GM12878 (cell line): Measurements from ENCODE around the gene VGLL4. TPM values are rescaled to one million over a fixed set of nuclear protein-coding genes. Genes with fewer than 3 reads are reported as not detected.

Source experiments
- ATAC-seq: fragments of 200-7000 bp; cut with Tn5 transposase; 3 replicates; pipeline ENCODE4 v1.9.1; 2020; ENCODE audit warnings: mild to moderate bottlenecking, moderate library complexity
- BruUV-seq: library from RNA; stranded (reverse); fragments of 400-500 nt; replicated peaks from 2 replicates; lab custom pipeline; 2021; lab: Mats Ljungman, UMichigan
- CTCF ChIA-PET: fragments of 300-600 bp; sonication (Branson Sonifier 250); formaldehyde crosslinking; extraction: SDS; loops from one replicate; lab custom pipeline; 2021; ENCODE audit warnings: inconsistent platforms; lab: Yijun Ruan, JAX
- POLR2A ChIA-PET: fragments of 350-600 bp; formaldehyde crosslinking; extraction: SDS; loops from one replicate; lab custom pipeline; 2021; ENCODE audit warnings: inconsistent platforms; lab: Charles Lee
- RAD21 ChIA-PET: fragments of 300-600 bp; sonication (Branson Sonifier 250); formaldehyde crosslinking; loops from one replicate; lab custom pipeline; 2023; ENCODE audit warnings: antibody characterized with exemption; ENCODE audit not compliant: unreplicated experiment; lab: Charles Lee
- SMC1A ChIA-PET: fragments of 300-600 bp; sonication (Branson Sonifier 250); formaldehyde crosslinking; loops from one replicate; lab custom pipeline; 2023; ENCODE audit not compliant: unreplicated experiment, uncharacterized antibody; lab: Charles Lee
- DNase-seq: peaks from one replicate; pipeline ENCODE4 v3.0.0-alpha.2; 2011; ENCODE audit warnings: low read depth, low spot score
- FAIRE-seq: peaks from 3 replicates; lab custom pipeline; 2011; peaks lifted over from hg19 to GRCh38; lab: Jason Lieb, UNC
- H2AFZ ChIP-seq: 2 replicates; pipeline ENCODE4 v1.6.0; 2011; ENCODE audit warnings: low read depth, low read length, control low read depth; ENCODE audit not compliant: control insufficient read depth
- H3K27ac ChIP-seq: 2 replicates; pipeline ENCODE4 v1.5.1; 2011; ENCODE audit warnings: control low read depth; ENCODE audit not compliant: control insufficient read depth, insufficient read depth
- H3K27me3 ChIP-seq, 2 experiments: replicated peaks in 1 of 2; 2 replicates each; pipeline versions ENCODE4 v1.6.0 to v1.6.1; 2011; ENCODE audit warnings: low read length in 1 of 2; ENCODE audit not compliant: control insufficient read depth in 2 of 2, insufficient read depth in 2 of 2
- H3K36me3 ChIP-seq, 2 experiments: 2 replicates each; pipeline ENCODE4 v1.5.1; 2011; ENCODE audit warnings: low read length in 1 of 2; ENCODE audit not compliant: control insufficient read depth in 2 of 2, insufficient read depth in 2 of 2
- H3K4me1 ChIP-seq: 2 replicates; pipeline ENCODE4 v1.6.1; 2011; ENCODE audit warnings: mild to moderate bottlenecking, low read length, moderate library complexity, mixed read lengths; ENCODE audit not compliant: control insufficient read depth, insufficient read depth
- H3K4me2 ChIP-seq: 2 replicates; pipeline ENCODE4 v1.6.0; 2011; ENCODE audit warnings: control low read depth; ENCODE audit not compliant: control insufficient read depth, insufficient read depth
- H3K4me3 ChIP-seq: fragments of 200-600 bp; sonication (generic); 2 replicates; pipeline ENCODE4 v1.5.1; 2016
- H3K79me2 ChIP-seq: 2 replicates; pipeline ENCODE4 v1.6.0; 2011; ENCODE audit warnings: low read length; ENCODE audit not compliant: control insufficient read depth, insufficient read depth
- H3K9ac ChIP-seq: 2 replicates; pipeline ENCODE4 v1.8.0; 2011; ENCODE audit warnings: low read length, control low read depth, mixed read lengths; ENCODE audit not compliant: control insufficient read depth, insufficient read depth
- H3K9me3 ChIP-seq: replicated peaks from 3 replicates; pipeline ENCODE4 v1.5.1; 2011; ENCODE audit warnings: mild to moderate bottlenecking, low read length; ENCODE audit not compliant: control insufficient read depth, insufficient read depth
- H4K20me1 ChIP-seq: 2 replicates; pipeline ENCODE4 v1.6.0; 2011; ENCODE audit not compliant: control insufficient read depth, insufficient read depth
- CBX5 ChIP-seq: sonication (generic); IDR thresholded peaks from 2 replicates; pipeline ENCODE4 v1.6.1; 2016; ENCODE audit warnings: low read depth, moderate library complexity, mild to moderate bottlenecking, inconsistent platforms
- CHD2 ChIP-seq: IDR thresholded peaks from 2 replicates; pipeline ENCODE4 v1.6.1; 2011; ENCODE audit warnings: low read depth, low read length, improper control_type of control experiment, borderline replicate concordance
- CREB1 ChIP-seq: IDR thresholded peaks from 2 replicates; pipeline ENCODE4 v1.6.1; 2012; ENCODE audit warnings: low read depth, mild to moderate bottlenecking, inconsistent platforms
- E2F8 ChIP-seq: fragments of 450-650 bp; IDR thresholded peaks from 2 replicates; pipeline ENCODE4 v1.6.1; 2018; ENCODE audit warnings: mild to moderate bottlenecking, low read depth, moderate library complexity; ENCODE audit not compliant: partially characterized antibody
- E4F1 ChIP-seq: fragments of 450-650 bp; IDR thresholded peaks from 2 replicates; pipeline ENCODE4 v1.6.1; 2018; ENCODE audit warnings: borderline replicate concordance, mild to moderate bottlenecking; ENCODE audit not compliant: partially characterized antibody
- ELK1 ChIP-seq: IDR thresholded peaks from 2 replicates; pipeline ENCODE4 v1.6.1; 2012; ENCODE audit warnings: low read depth, low read length, improper control_type of control experiment
- FOS ChIP-seq: IDR thresholded peaks from 3 replicates; pipeline ENCODE4 v1.6.1; 2011; ENCODE audit warnings: borderline replicate concordance; ENCODE audit not compliant: insufficient read length; ENCODE audit errors: extremely low read depth
- GABPA ChIP-seq: IDR thresholded peaks from 2 replicates; pipeline ENCODE4 v1.6.1; 2014; ENCODE audit warnings: antibody characterized with exemption, low read depth, mild to moderate bottlenecking, inconsistent platforms
- GATAD2B ChIP-seq: fragments of 450-650 bp; conservative IDR thresholded peaks from 2 replicates; pipeline ENCODE4 v1.6.1; 2017; ENCODE audit warnings: low read depth, mild to moderate bottlenecking, moderate library complexity
- HCFC1 ChIP-seq: fragments of 150-350 bp; IDR thresholded peaks from 2 replicates; pipeline ENCODE4 v1.6.1; 2014; ENCODE audit warnings: low read length
- HDGF ChIP-seq: fragments of 450-650 bp; IDR thresholded peaks from 2 replicates; pipeline ENCODE4 v1.6.1; 2016; ENCODE audit warnings: antibody characterized with exemption
- NR2C2 ChIP-seq: IDR thresholded peaks from 2 replicates; pipeline ENCODE4 v1.6.1; 2011; ENCODE audit warnings: borderline replicate concordance, low read depth; ENCODE audit not compliant: control insufficient read depth, insufficient read length
- PBX3 ChIP-seq: IDR thresholded peaks from 2 replicates; pipeline ENCODE4 v1.6.1; 2011; ENCODE audit warnings: mild to moderate bottlenecking, low read depth, low read length, moderate library complexity; ENCODE audit not compliant: insufficient replicate concordance
- PML ChIP-seq: IDR thresholded peaks from 2 replicates; pipeline ENCODE4 v1.6.1; 2012; ENCODE audit warnings: low read length, inconsistent platforms
- POLR2A ChIP-seq: IDR thresholded peaks from 2 replicates; pipeline ENCODE4 v1.6.1; 2011; ENCODE audit warnings: low read depth, mild to moderate bottlenecking, low read length
- RAD21 ChIP-seq: IDR thresholded peaks from 2 replicates; pipeline ENCODE4 v1.6.1; 2011; ENCODE audit warnings: mild to moderate bottlenecking, low read depth, low read length, moderate library complexity; ENCODE audit not compliant: insufficient read depth
- YY1 ChIP-seq: IDR thresholded peaks from 2 replicates; pipeline ENCODE4 v1.6.1; 2011; ENCODE audit warnings: low read depth, mild to moderate bottlenecking, low read length
- ZNF207 ChIP-seq: fragments of 450-650 bp; IDR thresholded peaks from 2 replicates; pipeline ENCODE4 v1.6.1; 2014; ENCODE audit warnings: antibody characterized with exemption, mild to moderate bottlenecking, borderline replicate concordance
- WGBS: methylation state at CpG from one replicate; pipeline ENCODE4 v1.1.6; 2016; ENCODE audit warnings: low lambda C conversion rate; ENCODE audit not compliant: insufficient replicate concordance, insufficient coverage; ENCODE audit errors: missing lambda C conversion rate; 5-methylcytosine and 5-hydroxymethylcytosine counted together
- in situ Hi-C: fragments of 300-500 bp; cut with MboI; formaldehyde crosslinking; loops from 9 replicates; pipeline ENCODE4 v1.14.3; 2018; ENCODE audit warnings: mixed read lengths
- intact Hi-C: fragments of 100-400 bp; cut with micrococcal nuclease; formaldehyde crosslinking; loops from one replicate; pipeline ENCODE4 v1.14.2; 2022; ENCODE audit not compliant: unreplicated experiment
- polyA plus RNA-seq, 11 experiments: library from polyadenylated mRNA; depleted of rRNA in 4 of 11; unstranded in 6 of 11; stranded (reverse) in 5 of 11; fragments of >200 nt; fragmentation: Nextera tagmentation in 4 of 11; fragmentation: Illumina TruSeq in 1 of 11; extraction: Ambion mirVana in 4 of 11; extraction: Trizol in 1 of 11; gene quantifications; 1 replicate in 1 of 11; 2 replicates in 10 of 11; pipeline versions ENCODE4 v1.2.1 to v1.2.3, GENCODE V29; 2011 to 2016; ENCODE audit warnings: inconsistent platforms in 2 of 11, missing spikeins in 2 of 11, low read depth in 1 of 11
- total RNA-seq, 4 experiments: library from RNA; depleted of rRNA in 3 of 4; stranded (reverse); fragments of >200 nt in 3 of 4; fragmentation: Illumina TruSeq in 1 of 4; extraction: Trizol in 1 of 4; gene quantifications; 2 replicates each; pipeline versions ENCODE4 v1.2.1 to v1.2.3, GENCODE V29; 2013 to 2021

The VGLL4 gene
- total and polyA plus RNA-seq, 10 of the 15 experiments (the other 5 are each of a cell fraction or from before 2014, with no cell fraction given) = 0.44 to 38.1 (median 16.1) TPM

- no peak overlapping the region for H3K9ac ChIP-seq
- no peaks in the 10 kb centered on the region for H3K9me3 ChIP-seq
- 67% methylated on average over 7 of the region's 7 CpGs for WGBS
- intact Hi-C loops = no loop called here
- ATAC-seq = no peak
- no peak overlapping the region for H3K4me2 ChIP-seq
- no peak overlapping the region for H2AFZ ChIP-seq
- no peaks in the 10 kb centered on the region for H3K79me2 ChIP-seq
- in situ Hi-C loops = no loop called here
- ChIA-PET CTCF (no interaction called here), SMC1A (no interaction called here), POLR2A (interaction anchor here (0.6 kb wide), 1 partner anchor 64 kb away, joined by 3 read pairs; no protein-coding TSS in a partner anchor), RAD21 (no interaction called here)
- no peaks in the 10 kb centered on the region for H3K36me3 ChIP-seq
- no peak for DNase-seq
- no peak overlapping the region for H3K27ac ChIP-seq
- TF ChIP-seq CBX5 (no peak), E4F1 (no peak), CHD2 (no peak), ELK1 (no peak), HCFC1 (no peak), POLR2A (no peak), ZNF207 (no peak), HDGF (no peak), YY1 (no peak), CREB1 (no peak), E2F8 (no peak), NR2C2 (no peak), PML (no peak), GABPA (no peak), FOS (no peak), GATAD2B (no peak), RAD21 (no peak), PBX3 (no peak)
- no peaks in the 10 kb centered on the region for H3K4me1 ChIP-seq
- no peak overlapping the region for H3K4me3 ChIP-seq
- H4K20me1 ChIP-seq = no peaks in the 10 kb centered on the region
- BruUV-seq = no TSS peak
- H3K27me3 ChIP-seq = no peaks in the 10 kb centered on the region
- no peak for FAIRE-seq
These were observed 129.4 kb downstream of the VGLL4 start for GRCh38 chr3:11514191-11514821.
